ENCODE data around the gene MCF2L2.

MCF2L2 gene

DNA sequence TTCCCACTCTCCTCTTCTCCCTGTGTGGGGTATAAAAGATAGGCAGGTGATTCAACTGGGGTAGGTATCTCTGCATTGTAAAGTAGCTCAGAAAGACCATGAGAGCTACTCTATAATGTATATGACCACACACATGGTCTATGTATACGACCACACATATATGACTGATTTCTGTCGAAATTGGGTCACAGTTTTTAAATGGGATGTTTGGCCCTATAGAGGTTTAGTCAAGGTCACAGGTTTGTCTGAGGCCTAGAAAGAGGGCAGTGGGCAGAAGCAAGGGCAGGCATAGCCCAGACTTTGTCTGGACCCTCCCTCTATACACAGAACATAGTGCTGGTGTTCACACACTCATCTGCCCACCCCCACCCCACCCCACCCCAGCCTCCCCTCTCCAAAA, 270.3 kb downstream of the MCF2L2 start:
- FAIRE-seq: no peak

DNA sequence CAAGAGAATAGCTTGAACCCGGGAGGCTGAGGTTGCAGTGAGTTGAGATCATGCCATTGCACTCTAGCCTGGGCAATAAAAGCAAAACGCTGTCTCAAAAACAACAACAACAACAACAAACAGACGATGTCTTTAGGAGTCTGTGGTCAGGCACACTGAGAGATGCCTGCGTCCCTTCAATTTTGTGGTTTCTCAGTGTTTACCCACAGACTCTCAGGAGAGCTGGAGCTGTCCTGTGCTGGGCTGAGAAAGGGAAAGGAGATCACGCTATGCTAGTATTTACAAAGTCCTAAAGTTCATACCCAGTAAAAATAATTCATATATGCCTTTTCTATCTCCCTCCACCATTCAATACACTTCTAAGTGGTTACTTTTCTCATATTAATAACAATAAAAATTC, 272.2 kb downstream of the MCF2L2 start:
- no peak for FAIRE-seq

DNA sequence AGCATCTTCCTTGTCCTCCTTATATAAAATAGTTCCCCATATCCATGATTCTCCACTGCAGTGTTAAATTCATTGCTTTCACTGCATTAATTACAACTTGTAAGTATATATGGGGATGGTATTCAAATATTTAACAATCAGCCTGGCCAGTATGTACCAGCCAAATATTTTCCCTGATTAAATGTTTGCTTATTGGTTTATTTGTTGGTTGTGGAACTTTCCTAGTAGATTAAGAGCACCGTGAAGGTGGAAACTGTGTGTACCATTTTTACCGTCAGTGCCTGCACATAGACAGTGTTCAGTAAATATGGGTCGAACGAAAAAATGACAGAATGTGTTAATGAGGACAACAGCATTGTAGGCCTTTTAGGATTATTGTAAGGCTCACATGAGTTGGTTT, 272.9 kb downstream of the MCF2L2 start:
- no peak for FAIRE-seq

DNA sequence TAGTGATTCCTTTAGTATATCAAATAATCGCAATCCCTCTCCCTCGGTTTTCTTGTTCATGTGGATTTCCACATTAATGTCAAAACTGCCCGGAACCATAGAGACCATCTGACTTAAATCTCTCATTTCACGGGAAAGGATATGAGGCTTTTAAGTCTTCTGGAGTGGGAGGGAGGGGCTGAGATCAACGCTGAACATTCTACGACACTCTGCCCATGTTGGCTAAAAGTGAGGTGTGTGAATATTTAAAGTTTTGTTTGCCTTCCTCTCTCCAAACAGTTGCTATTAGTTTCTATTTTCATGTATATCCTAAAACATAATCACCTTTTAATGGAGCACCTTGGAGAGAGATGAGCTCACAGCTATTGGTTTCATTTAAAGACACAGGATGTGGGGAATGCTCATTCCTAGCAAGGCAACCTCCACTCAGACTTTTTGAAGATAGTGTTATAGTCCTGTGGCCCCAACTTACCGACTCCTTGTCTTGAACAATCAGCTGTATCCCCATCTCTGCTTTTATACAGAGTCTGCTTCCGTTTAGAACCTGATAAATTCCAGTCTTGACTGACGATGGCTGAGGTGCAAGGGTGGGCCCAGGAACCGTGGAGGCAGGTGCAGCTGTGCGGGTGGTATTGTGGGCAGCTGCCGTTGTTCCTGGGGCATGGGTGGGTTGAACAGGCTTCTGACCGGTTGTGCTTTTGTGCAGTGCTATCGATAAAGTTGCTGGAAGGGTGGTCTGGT, 275.0 kb downstream of the MCF2L2 start:
- FAIRE-seq: no peak

DNA sequence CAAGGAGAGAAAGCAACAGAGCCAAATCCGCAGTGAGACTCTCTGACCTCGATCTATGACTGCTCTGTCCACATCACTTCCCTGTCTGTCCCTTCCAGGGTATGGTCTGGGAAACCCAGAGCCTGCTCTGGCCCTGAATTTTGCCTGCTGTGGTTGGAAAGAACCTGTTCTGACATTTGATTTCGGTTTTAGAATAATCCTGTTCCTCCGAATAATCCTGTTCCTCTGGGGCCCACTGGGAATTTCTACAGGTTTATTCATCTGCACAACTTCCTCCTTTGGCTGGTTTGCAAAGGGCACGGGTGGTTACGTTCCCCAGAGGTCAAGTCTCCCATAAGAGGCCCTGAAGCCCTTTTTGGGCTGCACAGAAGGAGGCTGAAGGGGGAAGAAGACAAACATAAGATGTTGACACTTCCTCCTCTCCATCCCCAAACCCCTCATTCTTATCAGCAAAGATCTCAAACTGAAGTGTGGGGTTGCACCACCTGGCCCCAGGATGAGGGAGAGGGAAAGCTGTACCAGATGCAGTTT, 276.5 kb downstream of the MCF2L2 start:
- FAIRE-seq: no peak

DNA sequence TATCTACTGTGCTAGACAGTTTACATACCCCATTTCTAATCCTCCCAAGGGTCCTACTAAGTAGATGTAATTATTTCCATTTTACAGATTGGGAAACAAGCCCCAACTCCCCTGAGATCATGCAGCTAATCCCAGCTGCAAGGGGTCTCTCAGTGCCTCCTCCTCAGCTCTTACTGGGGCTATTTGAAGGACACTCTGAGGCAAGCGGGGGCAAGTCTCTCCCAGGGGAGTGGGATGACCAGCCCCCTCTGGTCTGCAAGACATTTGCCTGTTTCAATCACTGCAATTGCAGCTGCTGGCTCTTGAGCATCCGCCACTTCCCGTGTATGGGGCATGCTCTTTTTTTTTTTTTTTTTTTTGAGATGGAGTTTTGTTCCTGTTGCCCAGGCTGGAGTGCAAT, 277.3 kb downstream of the MCF2L2 start:
- no peak for FAIRE-seq

DNA sequence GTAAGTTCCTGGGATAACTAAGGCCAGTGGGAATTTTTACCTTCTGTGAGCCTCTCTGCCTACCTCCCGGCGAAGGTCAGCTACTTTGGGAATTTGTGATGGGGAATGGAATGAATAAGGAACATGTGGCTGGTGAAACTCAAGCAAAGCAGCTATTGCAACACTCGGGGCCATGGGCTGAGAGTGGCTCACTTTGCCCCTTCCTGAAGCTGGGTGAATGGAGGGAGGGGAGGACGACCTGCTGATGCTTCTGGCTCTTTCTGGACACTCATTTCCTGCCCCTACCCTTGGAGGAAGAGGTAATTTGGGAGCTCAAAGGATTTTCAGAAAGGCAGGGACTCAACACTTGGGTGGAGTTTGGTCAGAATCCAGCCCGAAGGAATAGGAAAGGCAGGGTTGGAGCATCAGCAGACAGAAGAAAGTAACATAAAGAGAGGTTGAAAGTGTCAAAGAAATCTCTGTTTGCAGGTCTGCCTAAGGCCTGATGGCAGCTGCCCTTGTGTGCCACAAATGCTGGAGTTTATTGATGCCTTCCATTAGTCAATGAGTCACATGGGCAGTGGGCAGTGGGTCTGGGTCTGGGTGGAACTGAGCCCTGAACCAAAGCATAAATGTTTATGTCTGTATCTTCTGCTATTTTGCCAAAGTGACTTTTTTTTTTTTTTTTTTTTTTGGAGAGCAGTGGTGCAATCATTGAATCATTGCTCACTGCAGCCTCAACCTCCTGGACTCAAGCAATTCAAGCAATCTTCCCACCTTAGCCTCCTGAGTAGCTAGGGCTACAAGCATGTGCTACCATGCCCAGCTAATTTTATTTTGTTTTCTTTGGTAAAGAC, 278.3 kb downstream of the MCF2L2 start:
- FAIRE-seq: no peak

DNA sequence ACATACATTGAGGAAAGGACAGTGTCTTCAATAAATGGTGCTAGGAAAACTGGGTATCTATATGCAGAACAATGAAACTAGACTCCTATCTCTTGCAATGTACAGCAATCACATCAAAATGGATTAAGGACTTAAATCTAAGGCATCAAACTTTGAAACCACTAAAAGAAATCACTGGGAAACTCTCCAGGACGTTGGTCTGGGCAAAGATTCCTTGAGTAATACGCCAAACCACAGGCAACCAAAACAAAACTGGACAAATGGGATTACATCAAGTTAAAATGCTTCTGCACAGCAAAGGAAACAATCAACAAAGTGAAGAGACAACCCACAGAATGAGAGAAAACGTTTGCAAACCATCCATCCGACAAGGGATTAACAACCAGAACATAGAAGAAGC, 280.4 kb downstream of the MCF2L2 start:
- no peak for FAIRE-seq

DNA sequence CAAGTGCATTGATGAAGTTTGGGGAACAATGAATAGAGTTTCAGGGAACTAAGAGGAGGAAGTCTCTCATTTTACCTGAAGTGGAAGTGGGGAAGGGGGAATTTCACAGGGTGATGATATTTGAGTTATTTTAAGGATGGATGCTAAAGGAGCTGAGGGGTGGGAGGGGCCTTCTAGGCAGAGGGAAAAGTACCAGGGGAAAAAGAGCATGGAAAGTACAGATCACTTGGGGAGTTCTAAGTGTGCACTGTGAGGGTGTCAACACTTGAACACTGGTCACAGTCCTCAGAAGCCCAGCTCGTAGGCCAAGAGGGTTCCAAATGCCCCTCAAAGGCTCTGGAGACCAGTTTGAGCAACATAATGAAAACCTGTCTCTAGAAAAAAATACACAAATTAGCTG, 284.1 kb downstream of the MCF2L2 start:
- FAIRE-seq: no peak

DNA sequence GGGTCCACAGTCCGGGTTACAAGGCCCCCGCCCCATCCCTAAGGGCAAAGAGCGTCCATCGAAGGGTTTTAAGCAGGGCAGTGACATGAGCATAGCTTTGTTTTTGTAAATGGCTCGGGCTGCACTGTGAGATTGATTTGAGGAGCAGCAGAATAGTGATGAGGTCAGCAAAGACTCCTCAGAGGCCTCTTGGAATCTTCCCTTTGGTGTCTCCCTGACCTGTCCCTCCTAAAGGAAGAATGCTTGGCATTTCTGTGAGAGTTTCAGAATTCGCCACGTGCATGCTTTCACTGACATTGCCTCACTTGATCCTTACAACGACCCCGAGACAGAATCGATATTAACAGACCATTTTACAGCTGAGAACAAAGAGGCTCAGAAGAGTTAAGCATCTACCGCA, 286.2 kb downstream of the MCF2L2 start:
- no peak for FAIRE-seq

DNA sequence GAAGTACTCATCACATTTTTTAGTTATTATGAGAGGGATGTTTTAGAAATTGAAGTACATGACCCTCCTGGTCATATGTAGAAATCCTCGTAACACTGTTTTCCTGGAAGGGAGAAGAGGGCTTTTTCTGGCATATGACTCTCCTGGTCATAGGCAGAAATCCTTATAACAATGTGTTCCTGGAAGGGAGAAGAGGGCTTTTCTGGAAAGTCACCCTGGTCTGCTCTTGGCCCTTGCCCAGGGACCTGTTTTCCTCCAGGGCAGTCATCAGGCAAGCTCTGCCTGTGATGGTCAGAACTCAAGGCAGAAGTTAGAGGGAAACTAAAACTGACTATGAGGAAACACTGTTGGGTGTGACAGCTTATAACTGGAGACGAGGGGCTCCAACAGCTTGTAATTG, 293.6 kb downstream of the MCF2L2 start:
- no peak for FAIRE-seq

DNA sequence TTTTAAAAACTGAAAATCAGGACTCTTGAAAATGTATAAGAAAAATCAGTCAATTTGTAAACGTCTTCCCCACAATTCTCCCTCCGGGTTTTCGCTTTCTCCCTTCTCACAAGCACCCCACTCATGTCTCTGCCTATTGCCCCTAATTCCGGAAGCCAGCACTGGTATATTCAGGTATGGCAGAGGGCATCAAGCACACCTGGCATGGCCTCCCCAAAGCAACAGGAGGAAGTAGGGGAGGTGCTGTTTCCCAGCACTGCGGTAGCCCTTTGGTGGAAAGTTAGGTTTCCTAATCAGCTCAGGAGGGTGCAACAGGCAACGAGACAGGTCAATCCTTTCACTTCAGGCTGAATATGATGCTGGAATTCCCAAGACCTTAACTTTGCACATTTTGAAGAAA, 296.0 kb downstream of the MCF2L2 start:
- FAIRE-seq: no peak

DNA sequence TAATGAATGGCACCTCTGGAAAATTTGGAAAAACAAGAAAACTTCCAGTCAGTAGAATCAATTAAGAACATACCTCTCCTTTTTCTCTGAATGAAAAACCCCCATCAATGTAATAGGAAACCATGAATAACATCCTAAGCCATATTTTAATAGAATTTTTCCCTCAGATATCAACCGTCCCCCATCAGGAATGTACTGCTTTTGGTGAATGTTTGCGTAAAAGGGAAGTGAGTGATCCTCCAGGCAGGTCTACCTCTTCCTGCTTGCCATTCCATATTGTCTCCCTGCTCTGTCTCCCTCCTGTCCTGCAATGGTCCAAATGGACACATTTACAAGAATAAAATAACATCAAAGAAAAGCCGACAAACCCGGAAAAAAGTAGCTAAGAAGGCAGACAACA, 296.7 kb downstream of the MCF2L2 start:
- FAIRE-seq: no peak

DNA sequence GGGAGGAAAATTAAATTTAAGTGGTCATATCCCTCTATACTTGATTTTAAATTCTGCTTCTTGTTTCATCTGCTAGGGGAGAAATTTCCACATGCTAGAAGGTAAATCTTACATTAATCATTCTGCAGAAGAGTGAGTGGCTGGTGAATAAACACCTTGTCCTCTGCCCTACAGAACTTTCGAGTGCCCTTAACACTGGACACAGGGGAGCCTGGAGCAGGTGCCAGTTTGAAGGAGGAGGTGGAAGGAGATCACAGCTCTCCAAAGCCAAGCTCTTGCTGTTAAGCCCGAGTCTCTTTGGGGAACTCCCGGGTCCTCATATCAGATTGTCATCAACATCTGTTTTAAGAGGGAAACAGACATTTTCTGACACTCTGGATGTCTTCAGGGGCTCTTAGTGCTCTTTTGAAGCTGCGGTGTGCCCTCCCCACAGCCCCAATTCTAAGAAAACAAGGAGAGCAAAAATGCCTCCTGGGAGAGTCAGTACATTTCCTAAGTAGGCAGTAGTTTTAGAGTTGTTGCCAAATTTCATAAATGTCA, 297.2 kb downstream of the MCF2L2 start:
- FAIRE-seq: no peak

DNA sequence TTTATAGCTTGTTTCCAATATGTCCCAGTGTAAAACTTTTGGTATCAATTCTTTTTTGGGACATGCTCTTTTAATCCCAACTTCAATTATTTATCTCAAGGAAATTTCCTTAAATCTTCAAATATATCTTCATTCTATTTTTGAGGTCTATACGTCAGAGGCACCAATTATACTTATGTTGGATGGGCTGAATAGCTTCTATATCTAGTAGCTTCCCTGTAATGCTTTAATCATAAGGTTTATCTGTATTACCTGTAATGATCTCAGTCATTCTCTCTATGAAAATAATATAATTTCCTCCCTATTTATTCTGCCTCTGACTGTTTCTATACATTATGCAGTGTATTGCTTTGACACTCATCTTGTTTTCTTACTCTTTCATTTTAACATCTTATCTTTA, 299.2 kb downstream of the MCF2L2 start:
- no peak for FAIRE-seq

DNA sequence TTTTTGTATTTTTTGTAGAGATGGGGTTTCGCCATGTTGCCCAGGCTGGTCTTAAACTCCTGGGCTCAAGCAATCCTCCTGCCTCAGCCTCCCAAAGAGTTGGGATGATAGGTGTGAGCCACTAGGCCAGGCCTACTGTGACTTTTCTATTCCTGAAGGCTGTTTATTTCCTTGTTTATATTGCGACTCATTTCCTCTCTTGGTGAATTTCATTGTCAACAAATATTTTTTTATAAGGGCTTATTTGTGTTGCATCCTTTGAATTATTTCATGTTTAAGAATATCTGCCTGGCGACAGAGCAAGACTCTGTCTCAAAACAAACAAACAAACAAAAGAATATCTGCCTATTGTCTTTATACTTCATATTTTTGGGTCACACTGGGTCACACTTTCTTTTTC, 299.7 kb downstream of the MCF2L2 start:
- FAIRE-seq: no peak

Data from islet of Langerhans (tissue), 1 donor.